MM.1S (cell line): ENCODE measurements around the gene JMJD6.

Experiments
- DNase-seq: peaks from one replicate; pipeline ENCODE4 v3.0.0-alpha.2; 2015
- H2AFZ ChIP-seq: fragments of 300-600 bp; sonication (generic); 2 replicates; pipeline ENCODE4 v1.6.0; 2016; ENCODE audit warnings: antibody characterized with exemption, low read length
- H3F3A ChIP-seq: fragments of 300-600 bp; sonication (generic); 2 replicates; pipeline ENCODE4 v1.6.1; 2016; ENCODE audit warnings: mild to moderate bottlenecking, antibody characterized with exemption, low read length, moderate library complexity, mixed read lengths; ENCODE audit not compliant: insufficient read depth
- H3K27ac ChIP-seq: fragments of 300-600 bp; sonication (generic); 2 replicates; pipeline ENCODE4 v1.5.1; 2016; ENCODE audit warnings: mild to moderate bottlenecking, low read length
- H3K27me3 ChIP-seq: fragments of 300-600 bp; sonication (generic); replicated peaks from 2 replicates; pipeline ENCODE4 v1.6.0; 2016; ENCODE audit warnings: low read length; ENCODE audit not compliant: insufficient read depth
- H3K36me3 ChIP-seq: fragments of 300-600 bp; sonication (generic); replicated peaks from 2 replicates; pipeline ENCODE4 v1.6.1; 2016; ENCODE audit warnings: mild to moderate bottlenecking, low read length, mixed read lengths; ENCODE audit not compliant: insufficient read depth
- H3K4me1 ChIP-seq: fragments of 300-600 bp; sonication (generic); 2 replicates; pipeline ENCODE4 v1.6.1; 2016; ENCODE audit warnings: low read length, mixed read lengths
- H3K4me2 ChIP-seq: fragments of 300-600 bp; sonication (generic); 2 replicates; pipeline ENCODE4 v1.6.0; 2016; ENCODE audit warnings: low read depth, low read length
- H3K4me3 ChIP-seq: fragments of 300-600 bp; sonication (generic); 2 replicates; pipeline ENCODE4 v1.5.1; 2016; ENCODE audit warnings: low read length, mixed read lengths
- H3K79me2 ChIP-seq: fragments of 300-600 bp; sonication (generic); 2 replicates; pipeline ENCODE4 v1.6.1; 2016; ENCODE audit warnings: mixed run types, low read length, mixed read lengths
- H3K9ac ChIP-seq: fragments of 300-600 bp; sonication (generic); 2 replicates; pipeline ENCODE4 v1.6.1; 2016; ENCODE audit warnings: low read length, mixed read lengths
- H3K9me2 ChIP-seq: fragments of 300-600 bp; sonication (generic); replicated peaks from 2 replicates; pipeline ENCODE4 v1.6.1; 2016; ENCODE audit warnings: mild to moderate bottlenecking, low read length, mixed read lengths; ENCODE audit not compliant: insufficient read depth
- H3K9me3 ChIP-seq: fragments of 300-600 bp; sonication (generic); replicated peaks from 2 replicates; pipeline ENCODE4 v1.6.1; 2016; ENCODE audit warnings: mild to moderate bottlenecking, low read length, mixed read lengths; ENCODE audit not compliant: insufficient read depth
- H4K20me1 ChIP-seq: fragments of 300-600 bp; sonication (generic); 2 replicates; pipeline ENCODE4 v1.6.1; 2016; ENCODE audit warnings: mild to moderate bottlenecking, low read length, moderate library complexity, mixed read lengths; ENCODE audit not compliant: insufficient read depth
- CTCF ChIP-seq: fragments of 300-600 bp; sonication (generic); IDR thresholded peaks from 2 replicates; pipeline ENCODE4 v1.5.1; 2016; ENCODE audit warnings: antibody characterized with exemption, low read length, mixed read lengths
- EZH2 ChIP-seq: fragments of 300-600 bp; sonication (generic); optimal IDR thresholded peaks from 2 replicates; pipeline ENCODE3; 2017; ENCODE audit warnings: low read depth, mild to moderate bottlenecking, antibody characterized with exemption, low read length, mixed read lengths
- EZH2phosphoT487 ChIP-seq: fragments of 300-600 bp; sonication (generic); IDR thresholded peaks from 2 replicates; pipeline ENCODE4 v1.6.1; 2018; ENCODE audit warnings: antibody characterized with exemption, low read length

JMJD6 gene

GRCh38 chr17:76681222-76682137 is 44.9 kb downstream of the JMJD6 start:
- Histone ChIP-seq H3K79me2 (no peaks in the 10 kb centered on the region), H3K36me3 (no peaks in the 10 kb centered on the region), H3K27ac (no peak overlapping the region), H3K4me3 (no peak overlapping the region), H2AFZ (no peak overlapping the region), H3F3A (no peaks in the 10 kb centered on the region), H4K20me1 (no peaks in the 10 kb centered on the region), H3K4me1 (no peaks in the 10 kb centered on the region), H3K9me2 (no peaks in the 10 kb centered on the region), H3K9me3 (no peaks in the 10 kb centered on the region), H3K9ac (no peak overlapping the region), H3K4me2 (no peak overlapping the region), H3K27me3 (peaks cover 16% of the 10 kb centered on the region)
- peak; percentile 51 for DNase-seq
- TF ChIP-seq EZH2 (no peak), CTCF (peak; percentile 81)

- Histone ChIP-seq H3K4me2 (no peak overlapping the region), H3K9me3 (no peaks in the 10 kb centered on the region)
Observed at GRCh38 chr17:76679239-76679638, 47.2 kb downstream of the JMJD6 start.

GRCh38 chr17:76678330-76678729 is 48.1 kb downstream of the JMJD6 start:
- 0 out of 2 replicates have a peak, but pooled peaks cover 6% of the 10 kb centered on the region for H3K27me3 ChIP-seq
- H3K79me2 ChIP-seq = no peaks in the 10 kb centered on the region
- H3K9ac ChIP-seq = no peak overlapping the region
- no peaks in the 10 kb centered on the region for H4K20me1 ChIP-seq
- H3K9me3 ChIP-seq = no peaks in the 10 kb centered on the region
- no peak overlapping the region for H3K4me2 ChIP-seq
- no peak for DNase-seq
- H3K9me2 ChIP-seq = no peaks in the 10 kb centered on the region
- H2AFZ ChIP-seq = no peak overlapping the region
- H3K4me1 ChIP-seq = no peaks in the 10 kb centered on the region
- H3F3A ChIP-seq = no peaks in the 10 kb centered on the region
- no peak for TF ChIP-seq EZH2
- TF ChIP-seq CTCF = no peak
- no peak for TF ChIP-seq EZH2phosphoT487
- no peak overlapping the region for H3K4me3 ChIP-seq
- H3K36me3 ChIP-seq = no peaks in the 10 kb centered on the region
- H3K27ac ChIP-seq = no peak overlapping the region

More at GRCh38 chr17:76679239-76679638, 47.2 kb downstream of the JMJD6 start:
- no peaks in the 10 kb centered on the region for H3K36me3 ChIP-seq
- no peak for TF ChIP-seq EZH2phosphoT487
- no peak for TF ChIP-seq EZH2
- TF ChIP-seq CTCF = no peak
- H3K4me3 ChIP-seq = no peak overlapping the region
- no peak overlapping the region for H3K27ac ChIP-seq
- no peak overlapping the region for H2AFZ ChIP-seq
- no peak for DNase-seq
- 0 out of 2 replicates have a peak, but pooled peaks cover 6% of the 10 kb centered on the region for H3K27me3 ChIP-seq
- H3F3A ChIP-seq = no peaks in the 10 kb centered on the region
- no peak overlapping the region for H3K9ac ChIP-seq
- H4K20me1 ChIP-seq = no peaks in the 10 kb centered on the region
- H3K9me2 ChIP-seq = no peaks in the 10 kb centered on the region
- no peaks in the 10 kb centered on the region for H3K79me2 ChIP-seq
- H3K4me1 ChIP-seq = no peaks in the 10 kb centered on the region
